RWPE2 (cell line): ENCODE measurements around the gene CCSER1.

ENCODE experiments used
- ATAC-seq: fragments of 200-7000 bp; cut with Tn5 transposase; 3 replicates; pipeline ENCODE4 v1.9.1; 2021; ENCODE audit warnings: low read depth
- DNase-seq: peaks from one replicate; pipeline ENCODE4 v3.0.0-alpha.2; 2020; ENCODE audit warnings: low spot score
- H3K27ac ChIP-seq: fragments of 450-650 bp; 2 replicates; pipeline ENCODE4 v1.5.1; 2017; ENCODE audit warnings: mild to moderate bottlenecking; ENCODE audit not compliant: poor library complexity, severe bottlenecking
- H3K27me3 ChIP-seq: fragments of 250-450 bp; sonication (Bioruptor Pico); 2 replicates; pipeline ENCODE4 v1.5.1; 2021; ENCODE audit warnings: mild to moderate bottlenecking, moderate library complexity; ENCODE audit not compliant: insufficient read depth, poor library complexity, severe bottlenecking
- H3K36me3 ChIP-seq: fragments of 250-450 bp; sonication (Bioruptor Pico); 2 replicates; pipeline ENCODE4 v1.5.1; 2020; ENCODE audit warnings: low read depth, mild to moderate bottlenecking, moderate library complexity
- H3K4me1 ChIP-seq: fragments of 250-450 bp; sonication (Bioruptor Pico); 2 replicates; pipeline ENCODE4 v1.5.1; 2021; ENCODE audit warnings: mild to moderate bottlenecking, moderate library complexity; ENCODE audit not compliant: insufficient read depth, poor library complexity, severe bottlenecking
- H3K4me3 ChIP-seq: fragments of 250-450 bp; sonication (Bioruptor Pico); 2 replicates; pipeline ENCODE4 v1.5.1; 2021; ENCODE audit warnings: mild to moderate bottlenecking, moderate library complexity; ENCODE audit not compliant: severe bottlenecking
- H3K9me3 ChIP-seq: fragments of 250-450 bp; sonication (Bioruptor Pico); 2 replicates; pipeline ENCODE4 v1.5.1; 2021; ENCODE audit warnings: mild to moderate bottlenecking, moderate library complexity; ENCODE audit not compliant: severe bottlenecking
- CTCF ChIP-seq: fragments of 450-650 bp; IDR thresholded peaks from one replicate; pipeline ENCODE4 v1.5.1; 2017; ENCODE audit warnings: mild to moderate bottlenecking, moderate library complexity; ENCODE audit not compliant: poor library complexity, severe bottlenecking

The CCSER1 gene

GRCh38 chr4:90537491-90537890 is 410.3 kb downstream of the CCSER1 start:
- Histone ChIP-seq H3K9me3 (no peaks in the 10 kb centered on the region), H3K4me1 (no peaks in the 10 kb centered on the region), H3K4me3 (no peak overlapping the region), H3K27ac (no peak overlapping the region), H3K36me3 (no peaks in the 10 kb centered on the region), H3K27me3 (no peaks in the 10 kb centered on the region)
- no peak for DNase-seq
- no peak for ATAC-seq
- no peak for TF ChIP-seq CTCF

GRCh38 chr4:90540536-90540935 is 413.3 kb downstream of the CCSER1 start:
- ATAC-seq = no peak
- Histone ChIP-seq H3K9me3 (no peaks in the 10 kb centered on the region), H3K27ac (no peak overlapping the region), H3K4me1 (peaks cover 2% of the 10 kb centered on the region), H3K4me3 (no peak overlapping the region), H3K27me3 (no peaks in the 10 kb centered on the region), H3K36me3 (no peaks in the 10 kb centered on the region)
- no peak for DNase-seq
- TF ChIP-seq CTCF = no peak

- no peaks in the 10 kb centered on the region for H3K9me3 ChIP-seq
- ATAC-seq (no peak), DNase-seq (no peak)
- H3K4me1 ChIP-seq = peaks cover 17% of the 10 kb centered on the region
- H3K4me3 ChIP-seq = no peak overlapping the region
- no peak overlapping the region for H3K27ac ChIP-seq
- H3K27me3 ChIP-seq = no peaks in the 10 kb centered on the region
- no peak for TF ChIP-seq CTCF
- H3K36me3 ChIP-seq = no peaks in the 10 kb centered on the region
Measured at GRCh38 chr4:90542216-90542615, 415.0 kb downstream of the CCSER1 start.

GRCh38 chr4:90543419-90544170 is 416.4 kb downstream of the CCSER1 start:
- Histone ChIP-seq H3K4me3 (no peak overlapping the region), H3K27me3 (no peaks in the 10 kb centered on the region), H3K4me1 (peaks cover 19% of the 10 kb centered on the region), H3K27ac (no peak overlapping the region), H3K9me3 (no peaks in the 10 kb centered on the region), H3K36me3 (no peaks in the 10 kb centered on the region)
- TF ChIP-seq CTCF = no peak
- no peak for DNase-seq
- no peak for ATAC-seq

GRCh38 chr4:90544532-90545045 is 417.4 kb downstream of the CCSER1 start:
- no peak for TF ChIP-seq CTCF

More at GRCh38 chr4:90544532-90545045, 417.4 kb downstream of the CCSER1 start:
- ATAC-seq = no peak
- Histone ChIP-seq H3K9me3 (no peaks in the 10 kb centered on the region), H3K4me1 (peaks cover 19% of the 10 kb centered on the region), H3K27ac (no peak overlapping the region), H3K27me3 (no peaks in the 10 kb centered on the region), H3K36me3 (no peaks in the 10 kb centered on the region), H3K4me3 (no peak overlapping the region)
- no peak for DNase-seq
